GM12878 (cell line): ENCODE measurements around the gene NRM. TPM values are rescaled to one million over a fixed set of nuclear protein-coding genes. Genes with fewer than 3 reads are reported as not detected.

Experiments
- ATAC-seq: fragments of 200-7000 bp; cut with Tn5 transposase; 3 replicates; pipeline ENCODE4 v1.9.1; 2020; ENCODE audit warnings: mild to moderate bottlenecking, moderate library complexity
- BruUV-seq: library from RNA; stranded (reverse); fragments of 400-500 nt; replicated peaks from 2 replicates; lab custom pipeline; 2021; lab: Mats Ljungman, UMichigan
- CTCF ChIA-PET: fragments of 300-600 bp; sonication (Branson Sonifier 250); formaldehyde crosslinking; extraction: SDS; loops from one replicate; lab custom pipeline; 2021; ENCODE audit warnings: inconsistent platforms; lab: Yijun Ruan, JAX
- POLR2A ChIA-PET: fragments of 350-600 bp; formaldehyde crosslinking; extraction: SDS; loops from one replicate; lab custom pipeline; 2021; ENCODE audit warnings: inconsistent platforms; lab: Charles Lee
- RAD21 ChIA-PET: fragments of 300-600 bp; sonication (Branson Sonifier 250); formaldehyde crosslinking; loops from one replicate; lab custom pipeline; 2023; ENCODE audit warnings: antibody characterized with exemption; ENCODE audit not compliant: unreplicated experiment; lab: Charles Lee
- SMC1A ChIA-PET: fragments of 300-600 bp; sonication (Branson Sonifier 250); formaldehyde crosslinking; loops from one replicate; lab custom pipeline; 2023; ENCODE audit not compliant: unreplicated experiment, uncharacterized antibody; lab: Charles Lee
- DNase-seq: peaks from one replicate; pipeline ENCODE4 v3.0.0-alpha.2; 2011; ENCODE audit warnings: low read depth, low spot score
- FAIRE-seq: peaks from 3 replicates; lab custom pipeline; 2011; peaks lifted over from hg19 to GRCh38; lab: Jason Lieb, UNC
- H2AFZ ChIP-seq: 2 replicates; pipeline ENCODE4 v1.6.0; 2011; ENCODE audit warnings: low read depth, low read length, control low read depth; ENCODE audit not compliant: control insufficient read depth
- H3K27ac ChIP-seq: 2 replicates; pipeline ENCODE4 v1.5.1; 2011; ENCODE audit warnings: control low read depth; ENCODE audit not compliant: control insufficient read depth, insufficient read depth
- H3K27me3 ChIP-seq, 2 experiments: replicated peaks in 1 of 2; 2 replicates each; pipeline versions ENCODE4 v1.6.0 to v1.6.1; 2011; ENCODE audit warnings: low read length in 1 of 2; ENCODE audit not compliant: control insufficient read depth in 2 of 2, insufficient read depth in 2 of 2
- H3K36me3 ChIP-seq, 2 experiments: 2 replicates each; pipeline ENCODE4 v1.5.1; 2011; ENCODE audit warnings: low read length in 1 of 2; ENCODE audit not compliant: control insufficient read depth in 2 of 2, insufficient read depth in 2 of 2
- H3K4me1 ChIP-seq: 2 replicates; pipeline ENCODE4 v1.6.1; 2011; ENCODE audit warnings: mild to moderate bottlenecking, low read length, moderate library complexity, mixed read lengths; ENCODE audit not compliant: control insufficient read depth, insufficient read depth
- H3K4me2 ChIP-seq: 2 replicates; pipeline ENCODE4 v1.6.0; 2011; ENCODE audit warnings: control low read depth; ENCODE audit not compliant: control insufficient read depth, insufficient read depth
- H3K4me3 ChIP-seq: fragments of 200-600 bp; sonication (generic); 2 replicates; pipeline ENCODE4 v1.5.1; 2016
- H3K79me2 ChIP-seq: 2 replicates; pipeline ENCODE4 v1.6.0; 2011; ENCODE audit warnings: low read length; ENCODE audit not compliant: control insufficient read depth, insufficient read depth
- H3K9ac ChIP-seq: 2 replicates; pipeline ENCODE4 v1.8.0; 2011; ENCODE audit warnings: low read length, control low read depth, mixed read lengths; ENCODE audit not compliant: control insufficient read depth, insufficient read depth
- H3K9me3 ChIP-seq: replicated peaks from 3 replicates; pipeline ENCODE4 v1.5.1; 2011; ENCODE audit warnings: mild to moderate bottlenecking, low read length; ENCODE audit not compliant: control insufficient read depth, insufficient read depth
- H4K20me1 ChIP-seq: 2 replicates; pipeline ENCODE4 v1.6.0; 2011; ENCODE audit not compliant: control insufficient read depth, insufficient read depth
- ATF3 ChIP-seq: IDR thresholded peaks from 2 replicates; pipeline ENCODE4 v1.6.1; 2011; ENCODE audit warnings: low read depth, mild to moderate bottlenecking, low read length, moderate library complexity, borderline replicate concordance; ENCODE audit errors: extremely low read depth
- BMI1 ChIP-seq: fragments of 450-650 bp; IDR thresholded peaks from 2 replicates; pipeline ENCODE4 v1.6.1; 2016; ENCODE audit warnings: mild to moderate bottlenecking, moderate library complexity, borderline replicate concordance
- GATAD2B ChIP-seq: fragments of 450-650 bp; conservative IDR thresholded peaks from 2 replicates; pipeline ENCODE4 v1.6.1; 2017; ENCODE audit warnings: low read depth, mild to moderate bottlenecking, moderate library complexity
- NFYA ChIP-seq: IDR thresholded peaks from 2 replicates; pipeline ENCODE4 v1.6.1; 2011; ENCODE audit warnings: low read depth, mild to moderate bottlenecking, low read length, improper control_type of control experiment, borderline replicate concordance
- NR2F1 ChIP-seq: fragments of 450-650 bp; conservative IDR thresholded peaks from 2 replicates; pipeline ENCODE4 v1.6.1; 2017; ENCODE audit warnings: mild to moderate bottlenecking
- REST ChIP-seq: IDR thresholded peaks from 2 replicates; pipeline ENCODE4 v1.6.1; 2012; ENCODE audit warnings: mild to moderate bottlenecking, low read depth, low read length
- TCF12 ChIP-seq: IDR thresholded peaks from 2 replicates; pipeline ENCODE4 v1.6.1; 2011; ENCODE audit warnings: low read depth, mild to moderate bottlenecking, low read length
- WGBS: methylation state at CpG from one replicate; pipeline ENCODE4 v1.1.6; 2016; ENCODE audit warnings: low lambda C conversion rate; ENCODE audit not compliant: insufficient replicate concordance, insufficient coverage; ENCODE audit errors: missing lambda C conversion rate; 5-methylcytosine and 5-hydroxymethylcytosine counted together
- in situ Hi-C: fragments of 300-500 bp; cut with MboI; formaldehyde crosslinking; loops from 9 replicates; pipeline ENCODE4 v1.14.3; 2018; ENCODE audit warnings: mixed read lengths
- intact Hi-C: fragments of 100-400 bp; cut with micrococcal nuclease; formaldehyde crosslinking; loops from one replicate; pipeline ENCODE4 v1.14.2; 2022; ENCODE audit not compliant: unreplicated experiment
- polyA plus RNA-seq, 11 experiments: library from polyadenylated mRNA; depleted of rRNA in 4 of 11; unstranded in 6 of 11; stranded (reverse) in 5 of 11; fragments of >200 nt; fragmentation: Nextera tagmentation in 4 of 11; fragmentation: Illumina TruSeq in 1 of 11; extraction: Ambion mirVana in 4 of 11; extraction: Trizol in 1 of 11; gene quantifications; 1 replicate in 1 of 11; 2 replicates in 10 of 11; pipeline versions ENCODE4 v1.2.1 to v1.2.3, GENCODE V29; 2011 to 2016; ENCODE audit warnings: inconsistent platforms in 2 of 11, missing spikeins in 2 of 11, low read depth in 1 of 11
- total RNA-seq, 4 experiments: library from RNA; depleted of rRNA in 3 of 4; stranded (reverse); fragments of >200 nt in 3 of 4; fragmentation: Illumina TruSeq in 1 of 4; extraction: Trizol in 1 of 4; gene quantifications; 2 replicates each; pipeline versions ENCODE4 v1.2.1 to v1.2.3, GENCODE V29; 2013 to 2021
- TF ChIP-seq, protein P1 (sequence below): IDR thresholded peaks from 2 replicates; pipeline ENCODE4 v1.6.1; 2011; ENCODE audit warnings: low read depth, low read length, improper control_type of control experiment, borderline replicate concordance
- TF ChIP-seq, protein P2 (sequence below): fragments of 450-650 bp; IDR thresholded peaks from 2 replicates; pipeline ENCODE4 v1.6.1; 2018; ENCODE audit warnings: mild to moderate bottlenecking, low read depth, moderate library complexity; ENCODE audit not compliant: partially characterized antibody
- TF ChIP-seq, protein P3 (sequence below): fragments of 150-350 bp; IDR thresholded peaks from 2 replicates; pipeline ENCODE4 v1.6.1; 2014; ENCODE audit warnings: mild to moderate bottlenecking, low read depth, low read length

Gene NRM
- total and polyA plus RNA-seq, 10 of the 15 experiments (the other 5 are each of a cell fraction or from before 2014, with no cell fraction given), result 15.4 to 46.7 (median 29.0) TPM

GRCh38 chr6:30655743-30656094 is 35.1 kb downstream of the NRM start (continued):
- TF ChIP-seq REST (no peak), NR2F1 (no peak)
- TF ChIP-seq, protein P1, sequence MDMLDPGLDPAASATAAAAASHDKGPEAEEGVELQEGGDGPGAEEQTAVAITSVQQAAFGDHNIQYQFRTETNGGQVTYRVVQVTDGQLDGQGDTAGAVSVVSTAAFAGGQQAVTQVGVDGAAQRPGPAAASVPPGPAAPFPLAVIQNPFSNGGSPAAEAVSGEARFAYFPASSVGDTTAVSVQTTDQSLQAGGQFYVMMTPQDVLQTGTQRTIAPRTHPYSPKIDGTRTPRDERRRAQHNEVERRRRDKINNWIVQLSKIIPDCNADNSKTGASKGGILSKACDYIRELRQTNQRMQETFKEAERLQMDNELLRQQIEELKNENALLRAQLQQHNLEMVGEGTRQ, result no peak

DNA sequence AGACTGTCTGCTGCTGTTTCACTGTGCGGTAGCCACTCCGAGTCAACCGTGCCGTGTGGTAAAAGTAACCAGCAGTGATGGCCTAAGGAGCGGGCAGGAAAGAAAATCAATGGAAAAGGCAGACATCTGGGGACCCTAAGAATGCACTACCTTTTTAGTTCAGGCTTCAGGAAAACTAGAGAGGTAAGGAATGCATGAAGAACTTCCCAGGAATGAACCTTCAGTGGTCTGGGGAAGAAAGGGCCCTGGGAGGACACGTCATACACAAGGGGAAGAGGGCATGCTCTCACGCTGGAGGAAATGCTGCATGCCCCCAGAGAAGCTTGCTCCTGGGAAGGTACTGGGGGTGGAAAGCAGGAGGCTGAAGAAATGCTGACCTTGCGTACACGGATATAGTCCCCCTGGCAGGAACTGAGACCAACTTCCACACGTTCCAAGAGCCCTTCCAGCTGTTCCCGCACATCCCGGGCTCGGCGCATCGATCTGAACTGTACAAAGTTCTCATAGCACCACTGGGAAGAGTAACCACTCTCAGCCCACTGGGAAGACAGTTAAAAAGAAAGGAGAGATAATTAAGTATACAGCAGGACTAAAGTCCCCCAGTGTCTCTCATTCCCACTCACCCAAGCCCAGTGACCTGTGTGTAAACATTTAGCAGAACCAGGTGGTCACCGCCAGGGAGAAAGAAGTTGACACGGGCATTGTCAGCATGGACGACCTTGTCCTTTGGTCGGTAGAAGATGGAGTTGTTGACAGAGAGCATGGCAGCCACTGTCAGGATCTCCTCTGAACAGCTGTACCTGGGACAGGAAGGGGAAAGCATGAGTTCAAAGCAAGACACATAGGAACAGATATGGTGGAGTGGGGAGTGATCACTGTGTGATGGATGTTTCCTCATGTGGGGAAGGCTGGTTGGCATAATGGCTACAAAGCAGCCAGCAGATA is 35.7 kb downstream of the NRM start:
- ATAC-seq (no peak), FAIRE-seq (no peak), DNase-seq (no peak)
- no peaks in the 10 kb centered on the region for H4K20me1 ChIP-seq
- ChIA-PET SMC1A (no interaction called here), CTCF (no interaction called here), POLR2A (no interaction called here), RAD21 (no interaction called here)
- no TSS peak for BruUV-seq
- H2AFZ ChIP-seq, result no peak overlapping the region
- no peak overlapping the region for H3K27ac ChIP-seq
- H3K36me3 ChIP-seq, result peaks cover 26 to 31% of the 10 kb centered on the region in 2 experiments
- no peaks in the 10 kb centered on the region for H3K9me3 ChIP-seq
- no peaks in the 10 kb centered on the region for H3K4me1 ChIP-seq
- H3K4me2 ChIP-seq, result no peak overlapping the region
- no peaks in the 10 kb centered on the region for H3K27me3 ChIP-seq
- WGBS, result 91% methylated on average over 19 of the region's 19 CpGs
- no peak overlapping the region for H3K9ac ChIP-seq
- intact Hi-C loops (no loop called here), in situ Hi-C loops (no loop called here)
- H3K4me3 ChIP-seq, result no peak overlapping the region
- no peaks in the 10 kb centered on the region for H3K79me2 ChIP-seq
- no peak for TF ChIP-seq GATAD2B
- TF ChIP-seq BMI1, result no peak
- TF ChIP-seq TCF12, result no peak
- TF ChIP-seq NFYA, result no peak
- no peak for TF ChIP-seq ATF3
- TF ChIP-seq, protein P2, sequence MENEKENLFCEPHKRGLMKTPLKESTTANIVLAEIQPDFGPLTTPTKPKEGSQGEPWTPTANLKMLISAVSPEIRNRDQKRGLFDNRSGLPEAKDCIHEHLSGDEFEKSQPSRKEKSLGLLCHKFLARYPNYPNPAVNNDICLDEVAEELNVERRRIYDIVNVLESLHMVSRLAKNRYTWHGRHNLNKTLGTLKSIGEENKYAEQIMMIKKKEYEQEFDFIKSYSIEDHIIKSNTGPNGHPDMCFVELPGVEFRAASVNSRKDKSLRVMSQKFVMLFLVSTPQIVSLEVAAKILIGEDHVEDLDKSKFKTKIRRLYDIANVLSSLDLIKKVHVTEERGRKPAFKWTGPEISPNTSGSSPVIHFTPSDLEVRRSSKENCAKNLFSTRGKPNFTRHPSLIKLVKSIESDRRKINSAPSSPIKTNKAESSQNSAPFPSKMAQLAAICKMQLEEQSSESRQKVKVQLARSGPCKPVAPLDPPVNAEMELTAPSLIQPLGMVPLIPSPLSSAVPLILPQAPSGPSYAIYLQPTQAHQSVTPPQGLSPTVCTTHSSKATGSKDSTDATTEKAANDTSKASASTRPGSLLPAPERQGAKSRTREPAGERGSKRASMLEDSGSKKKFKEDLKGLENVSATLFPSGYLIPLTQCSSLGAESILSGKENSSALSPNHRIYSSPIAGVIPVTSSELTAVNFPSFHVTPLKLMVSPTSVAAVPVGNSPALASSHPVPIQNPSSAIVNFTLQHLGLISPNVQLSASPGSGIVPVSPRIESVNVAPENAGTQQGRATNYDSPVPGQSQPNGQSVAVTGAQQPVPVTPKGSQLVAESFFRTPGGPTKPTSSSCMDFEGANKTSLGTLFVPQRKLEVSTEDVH, result no peak
- TF ChIP-seq, protein P3, sequence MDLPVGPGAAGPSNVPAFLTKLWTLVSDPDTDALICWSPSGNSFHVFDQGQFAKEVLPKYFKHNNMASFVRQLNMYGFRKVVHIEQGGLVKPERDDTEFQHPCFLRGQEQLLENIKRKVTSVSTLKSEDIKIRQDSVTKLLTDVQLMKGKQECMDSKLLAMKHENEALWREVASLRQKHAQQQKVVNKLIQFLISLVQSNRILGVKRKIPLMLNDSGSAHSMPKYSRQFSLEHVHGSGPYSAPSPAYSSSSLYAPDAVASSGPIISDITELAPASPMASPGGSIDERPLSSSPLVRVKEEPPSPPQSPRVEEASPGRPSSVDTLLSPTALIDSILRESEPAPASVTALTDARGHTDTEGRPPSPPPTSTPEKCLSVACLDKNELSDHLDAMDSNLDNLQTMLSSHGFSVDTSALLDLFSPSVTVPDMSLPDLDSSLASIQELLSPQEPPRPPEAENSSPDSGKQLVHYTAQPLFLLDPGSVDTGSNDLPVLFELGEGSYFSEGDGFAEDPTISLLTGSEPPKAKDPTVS, result no peak
